ENCODE measurements around the gene SNRPN. TPM values are rescaled to one million over a fixed set of nuclear protein-coding genes. Genes with fewer than 3 reads are reported as not detected.

Gene SNRPN
- total RNA-seq, 1 experiment from 2014 or later, result 86.5 TPM

- no peaks in the 10 kb centered on the region for H3K9me3 Mint-ChIP-seq (ENCODE audit: unreplicated experiment)
- no peaks in the 10 kb centered on the region for H3K4me1 Mint-ChIP-seq (ENCODE audit: insufficient read depth, unreplicated experiment)
- CTCF ChIA-PET, result interaction anchor here (0.6 kb wide), 1 partner anchor 1856 kb away, joined by 3 read pairs; no protein-coding TSS in a partner anchor
- no peaks in the 10 kb centered on the region for H3K27me3 Mint-ChIP-seq (ENCODE audit: insufficient read depth, unreplicated experiment)
- TF ChIP-seq, protein P1, sequence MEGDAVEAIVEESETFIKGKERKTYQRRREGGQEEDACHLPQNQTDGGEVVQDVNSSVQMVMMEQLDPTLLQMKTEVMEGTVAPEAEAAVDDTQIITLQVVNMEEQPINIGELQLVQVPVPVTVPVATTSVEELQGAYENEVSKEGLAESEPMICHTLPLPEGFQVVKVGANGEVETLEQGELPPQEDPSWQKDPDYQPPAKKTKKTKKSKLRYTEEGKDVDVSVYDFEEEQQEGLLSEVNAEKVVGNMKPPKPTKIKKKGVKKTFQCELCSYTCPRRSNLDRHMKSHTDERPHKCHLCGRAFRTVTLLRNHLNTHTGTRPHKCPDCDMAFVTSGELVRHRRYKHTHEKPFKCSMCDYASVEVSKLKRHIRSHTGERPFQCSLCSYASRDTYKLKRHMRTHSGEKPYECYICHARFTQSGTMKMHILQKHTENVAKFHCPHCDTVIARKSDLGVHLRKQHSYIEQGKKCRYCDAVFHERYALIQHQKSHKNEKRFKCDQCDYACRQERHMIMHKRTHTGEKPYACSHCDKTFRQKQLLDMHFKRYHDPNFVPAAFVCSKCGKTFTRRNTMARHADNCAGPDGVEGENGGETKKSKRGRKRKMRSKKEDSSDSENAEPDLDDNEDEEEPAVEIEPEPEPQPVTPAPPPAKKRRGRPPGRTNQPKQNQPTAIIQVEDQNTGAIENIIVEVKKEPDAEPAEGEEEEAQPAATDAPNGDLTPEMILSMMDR (IDR thresholded peaks at IDR 0.05; ENCODE audit: unreplicated experiment), result no peak
- H3K27ac Mint-ChIP-seq (ENCODE audit: low read depth, unreplicated experiment), result no peak overlapping the region
- no peaks in the 10 kb centered on the region for H3K36me3 Mint-ChIP-seq (ENCODE audit: insufficient read depth, unreplicated experiment)
- H3K4me3 Mint-ChIP-seq (ENCODE audit: unreplicated experiment), result no peak overlapping the region
- DNase-seq (ENCODE audit: unreplicated experiment), result no peak
- POLR2A ChIA-PET, result no interaction called here
- intact Hi-C loops (cut with micrococcal nuclease), result no loop called here
- no TSS peak for BruUV-seq (replicated peaks)
Observed at GRCh38 chr15:24945711-24946110, 9.1 kb upstream of the SNRPN start.

GRCh38 chr15:24948495-24948894 is 6.3 kb upstream of the SNRPN start:
- intact Hi-C loops (cut with micrococcal nuclease), result no loop called here
- H3K27me3 Mint-ChIP-seq (ENCODE audit: insufficient read depth, unreplicated experiment), result no peaks in the 10 kb centered on the region
- no peak for DNase-seq (ENCODE audit: unreplicated experiment)
- H3K27ac Mint-ChIP-seq (ENCODE audit: low read depth, unreplicated experiment), result no peak overlapping the region
- no peak overlapping the region for H3K4me3 Mint-ChIP-seq (ENCODE audit: unreplicated experiment)
- ChIA-PET CTCF (no interaction called here), POLR2A (no interaction called here)
- no peaks in the 10 kb centered on the region for H3K9me3 Mint-ChIP-seq (ENCODE audit: unreplicated experiment)
- TF ChIP-seq, protein P1 (IDR thresholded peaks at IDR 0.05; ENCODE audit: unreplicated experiment), result no peak
- H3K4me1 Mint-ChIP-seq (ENCODE audit: insufficient read depth, unreplicated experiment), result no peaks in the 10 kb centered on the region
- H3K36me3 Mint-ChIP-seq (ENCODE audit: insufficient read depth, unreplicated experiment), result no peaks in the 10 kb centered on the region
- no TSS peak for BruUV-seq (replicated peaks)

GRCh38 chr15:24955531-24955921 is 739 bp downstream of the SNRPN start:
- no peaks in the 10 kb centered on the region for H3K27me3 Mint-ChIP-seq (ENCODE audit: insufficient read depth, unreplicated experiment)
- no peaks in the 10 kb centered on the region for H3K36me3 Mint-ChIP-seq (ENCODE audit: insufficient read depth, unreplicated experiment)
- TF ChIP-seq, protein P1 (IDR thresholded peaks at IDR 0.05; ENCODE audit: unreplicated experiment), result no peak
- H3K4me1 Mint-ChIP-seq (ENCODE audit: insufficient read depth, unreplicated experiment), result no peaks in the 10 kb centered on the region
- DNase-seq (ENCODE audit: unreplicated experiment), result no peak
- H3K9me3 Mint-ChIP-seq (ENCODE audit: unreplicated experiment), result no peaks in the 10 kb centered on the region
- H3K4me3 Mint-ChIP-seq (ENCODE audit: unreplicated experiment), result peak overlapping the region; percentile 94
- POLR2A ChIA-PET, result interaction anchor here (0.7 kb wide), 1 partner anchor 35 kb away, joined by 3 read pairs; no protein-coding TSS in a partner anchor
- intact Hi-C loops (cut with micrococcal nuclease), result loop anchor here (5.0 kb wide), 1 partner anchor 482 kb away; the partner anchor contains the start of gene UBE3A
- CTCF ChIA-PET, result no interaction called here
- BruUV-seq (replicated peaks), result no TSS peak
- peak overlapping the region; percentile 91 for H3K27ac Mint-ChIP-seq (ENCODE audit: low read depth, unreplicated experiment)

- TF ChIP-seq, protein P1 (IDR thresholded peaks at IDR 0.05; ENCODE audit: unreplicated experiment), result no peak
- ChIA-PET CTCF (interaction anchor here (1.6 kb wide), 1 partner anchor 10 kb away, joined by 3 read pairs; no protein-coding TSS in a partner anchor), POLR2A (interaction anchor here (0.7 to 1.2 kb wide), 3 partner anchors 35 to 75 kb away, joined by 3 read pairs; no protein-coding TSS in a partner anchor)
- Mint-ChIP-seq H3K27ac (ENCODE audit: low read depth, unreplicated experiment) (peak overlapping the region; percentile 91), H3K4me3 (ENCODE audit: unreplicated experiment) (peak overlapping the region; percentile 94), H3K4me1 (ENCODE audit: insufficient read depth, unreplicated experiment) (no peaks in the 10 kb centered on the region), H3K36me3 (ENCODE audit: insufficient read depth, unreplicated experiment) (no peaks in the 10 kb centered on the region), H3K27me3 (ENCODE audit: insufficient read depth, unreplicated experiment) (no peaks in the 10 kb centered on the region), H3K9me3 (ENCODE audit: unreplicated experiment) (no peaks in the 10 kb centered on the region)
- peak; percentile 68 for DNase-seq (ENCODE audit: unreplicated experiment)
- intact Hi-C loops (cut with micrococcal nuclease), result loop anchor here (5.0 kb wide), 1 partner anchor 481 kb away; the partner anchor contains the start of gene UBE3A
- no TSS peak for BruUV-seq (replicated peaks)
Observed at GRCh38 chr15:24956111-24956838, 1.5 kb downstream of the SNRPN start.

Measured in MCF 10A (cell line).